ENCODE measurements around the gene PPP3R1. TPM values are rescaled to one million over a fixed set of nuclear protein-coding genes. Genes with fewer than 3 reads are reported as not detected.
A peak's percentile ranks its signal among the peaks of the same experiment; 100 is the strongest.

PPP3R1 gene
- total and polyA plus RNA-seq, 7 donors, result 19.2 to 69.4 (median 45.7) TPM

GRCh38 chr2:68238955-68239822, 13.1 kb downstream of the PPP3R1 start:
- no peak for ATAC-seq
- 55 to 76% (median 65%) methylated on average over 6 of the region's 6 CpGs for WGBS, 3 donors
- Histone ChIP-seq H3K27me3 (ENCODE audit: insufficient read depth in 3 of 3, low read length in 2 of 3) (no peaks in the 10 kb centered on the region), H3K36me3 (ENCODE audit: insufficient read depth in 1 of 2, low read depth in 1 of 2) (no peaks in the 10 kb centered on the region), H3K9me3 (no peaks in the 10 kb centered on the region), H3K4me1 (peaks cover 90% of the 10 kb centered on the region), H3K27ac (peak overlapping the region; percentile 30), H3K4me3 (no peak overlapping the region)
- intact Hi-C loops (cut with DNase I), result no loop called here
- DNase-seq, result no peak
- TF ChIP-seq CTCF (IDR thresholded peaks at IDR 0.05), result no peak

GRCh38 chr2:68237976-68238580, 14.3 kb downstream of the PPP3R1 start:
- intact Hi-C loops (cut with DNase I), result no loop called here
- ATAC-seq, result peak in 1 of 4 donors; percentile 20
- Histone ChIP-seq H3K27ac (peak overlapping the region; percentile 24), H3K4me1 (peaks cover 87% of the 10 kb centered on the region), H3K27me3 (ENCODE audit: insufficient read depth in 3 of 3, low read length in 2 of 3) (no peaks in the 10 kb centered on the region), H3K36me3 (ENCODE audit: insufficient read depth in 1 of 2, low read depth in 1 of 2) (no peaks in the 10 kb centered on the region), H3K4me3 (no peak overlapping the region), H3K9me3 (no peaks in the 10 kb centered on the region)
- WGBS, 3 donors, result 33 to 43% (median 39%) methylated on average over 4 of the region's 4 CpGs
- DNase-seq, result no peak
- no peak for TF ChIP-seq CTCF (IDR thresholded peaks at IDR 0.05)

DNA sequence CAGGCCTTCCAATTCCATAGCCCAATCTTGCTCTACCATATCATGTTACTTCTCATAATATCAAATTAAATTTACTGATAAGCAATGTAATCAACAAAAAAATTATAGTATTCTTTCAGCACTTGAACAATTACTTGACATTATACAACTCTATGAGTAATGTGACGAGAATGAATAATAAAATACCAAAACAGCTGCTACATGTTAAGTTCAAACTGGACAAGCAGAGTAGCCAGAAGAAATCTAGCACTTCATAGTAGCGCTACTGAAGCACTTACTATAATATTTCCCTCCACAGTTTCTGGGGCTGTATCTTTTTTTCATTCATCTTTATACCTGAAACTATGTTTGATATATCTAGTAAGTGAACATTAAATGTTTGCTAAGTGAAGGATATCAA, 14.9 kb downstream of the PPP3R1 start:
- WGBS, 3 donors, result 40 to 63% (median 46%) methylated on average over 2 of the region's 2 CpGs
- Histone ChIP-seq H3K36me3 (ENCODE audit: insufficient read depth in 1 of 2, low read depth in 1 of 2) (no peaks in the 10 kb centered on the region), H3K4me3 (no peak overlapping the region), H3K27me3 (ENCODE audit: insufficient read depth in 3 of 3, low read length in 2 of 3) (no peaks in the 10 kb centered on the region), H3K4me1 (peaks cover 87% of the 10 kb centered on the region), H3K27ac (peak overlapping the region; percentile 24), H3K9me3 (no peaks in the 10 kb centered on the region)
- intact Hi-C loops (cut with DNase I), result no loop called here
- ATAC-seq, result no peak
- DNase-seq, result no peak
- no peak for TF ChIP-seq CTCF (IDR thresholded peaks at IDR 0.05)

DNA sequence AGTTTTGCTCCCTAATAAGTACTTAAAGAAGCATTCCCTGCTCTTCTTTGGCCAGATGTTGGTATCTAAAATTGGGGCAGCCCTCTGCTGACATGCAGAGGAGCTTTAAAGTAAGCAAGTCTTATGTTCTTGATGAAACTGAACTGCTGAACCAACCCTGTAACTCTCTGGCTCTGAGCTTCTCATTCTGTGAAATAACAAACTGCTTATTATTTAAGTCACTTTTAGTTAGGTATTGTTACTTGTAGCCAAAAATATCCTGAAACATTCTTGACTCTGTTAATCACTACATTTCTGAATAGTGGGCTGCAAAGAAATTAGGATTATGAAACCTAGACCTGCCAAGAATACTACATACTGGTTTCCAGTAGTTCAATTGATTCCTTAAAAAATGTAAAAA, 15.5 kb downstream of the PPP3R1 start:
- Histone ChIP-seq H3K27ac (peak overlapping the region; percentile 24), H3K4me1 (peaks cover 85% of the 10 kb centered on the region), H3K36me3 (ENCODE audit: insufficient read depth in 1 of 2, low read depth in 1 of 2) (no peaks in the 10 kb centered on the region), H3K9me3 (no peaks in the 10 kb centered on the region), H3K27me3 (ENCODE audit: insufficient read depth in 3 of 3, low read length in 2 of 3) (no peaks in the 10 kb centered on the region), H3K4me3 (no peak overlapping the region)
- intact Hi-C loops (cut with DNase I), result no loop called here
- TF ChIP-seq CTCF (IDR thresholded peaks at IDR 0.05), result no peak
- no peak for DNase-seq
- no peak for ATAC-seq

Measured in psoas muscle (tissue), 8 donors.